Heart left ventricle (tissue), 13 donors: ENCODE measurements around the gene MPHOSPH6.

ENCODE experiments used
- POLR2A ChIP-seq, 2 donors: fragments of 450-650 bp; IDR thresholded peaks; one replicate each; pipeline ENCODE4 v1.6.1; 2017; ENCODE audit warnings: antibody characterized with exemption in 2 of 2, mild to moderate bottlenecking in 2 of 2, moderate library complexity in 2 of 2
- TF ChIP-seq, protein P1 (sequence below), 12 donors: fragments of 200-600 bp; sonication (generic) in 4 of 12; IDR thresholded peaks; one replicate each; pipeline versions ENCODE4 v1.5.0 to v1.8.0; 2018 to 2022; ENCODE audit warnings: antibody characterized with exemption in 12 of 12, mild to moderate bottlenecking in 5 of 12
- donor health status: ischemic (EF 13 %, LVEDD 7.1; RV severe dilation, severe dysfunction).
- donor health status: DM: no; HTN: yes; CAD: no.
- donor health status: DM: no; HTN: no; CAD: no.
- donor health status: ischemic (EF 25% LVEDD 6.9; RV normal size, moderate dysfunction).
- donor health status: ischemic (EF 25% LVEDD 5.7; RV mildly dilated, moderate dysfunction).
- donor health status: ischemic (EF 35%, LVEDD 5.7; RV mildly dilated, moderate dysfunction).
- donor health status: nonischemic (EF 11% LVEDD 7.7; RV severe dilation, severe dysfunction).
- donor health status: DM: yes; HTN: yes; CAD: no.
- donor health status: PGD.
- donor health status: ischemic (EF 29% LVEDD 5.4; RV normal size, mild dysfunction).
- donor health status: nonischemic (EF 23%, LVEDD 6.1; RV moderate dilation, normal function).

DNA sequence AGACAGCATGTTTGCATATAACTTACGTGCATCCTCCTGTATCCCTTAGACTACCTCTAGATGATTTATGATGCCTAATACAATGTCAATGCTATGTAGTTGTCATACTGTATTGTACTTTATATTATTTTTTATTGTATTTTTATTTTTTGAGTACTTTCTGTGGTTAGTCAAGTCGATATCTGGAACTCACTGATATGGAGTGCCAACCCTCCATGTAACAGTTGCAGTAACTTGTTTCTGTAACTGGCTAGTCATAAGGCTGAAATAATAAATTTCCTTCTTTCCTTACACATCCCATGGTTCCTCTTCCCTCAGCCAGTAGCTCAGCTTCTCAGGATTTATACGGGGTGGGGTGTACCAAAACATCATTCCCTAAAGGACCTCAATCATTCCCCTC is 23.5 kb downstream of the MPHOSPH6 start:
- TF ChIP-seq POLR2A (IDR thresholded peaks at IDR 0.05) = no peak
- TF ChIP-seq, protein P1, sequence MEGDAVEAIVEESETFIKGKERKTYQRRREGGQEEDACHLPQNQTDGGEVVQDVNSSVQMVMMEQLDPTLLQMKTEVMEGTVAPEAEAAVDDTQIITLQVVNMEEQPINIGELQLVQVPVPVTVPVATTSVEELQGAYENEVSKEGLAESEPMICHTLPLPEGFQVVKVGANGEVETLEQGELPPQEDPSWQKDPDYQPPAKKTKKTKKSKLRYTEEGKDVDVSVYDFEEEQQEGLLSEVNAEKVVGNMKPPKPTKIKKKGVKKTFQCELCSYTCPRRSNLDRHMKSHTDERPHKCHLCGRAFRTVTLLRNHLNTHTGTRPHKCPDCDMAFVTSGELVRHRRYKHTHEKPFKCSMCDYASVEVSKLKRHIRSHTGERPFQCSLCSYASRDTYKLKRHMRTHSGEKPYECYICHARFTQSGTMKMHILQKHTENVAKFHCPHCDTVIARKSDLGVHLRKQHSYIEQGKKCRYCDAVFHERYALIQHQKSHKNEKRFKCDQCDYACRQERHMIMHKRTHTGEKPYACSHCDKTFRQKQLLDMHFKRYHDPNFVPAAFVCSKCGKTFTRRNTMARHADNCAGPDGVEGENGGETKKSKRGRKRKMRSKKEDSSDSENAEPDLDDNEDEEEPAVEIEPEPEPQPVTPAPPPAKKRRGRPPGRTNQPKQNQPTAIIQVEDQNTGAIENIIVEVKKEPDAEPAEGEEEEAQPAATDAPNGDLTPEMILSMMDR (IDR thresholded peaks at IDR 0.05) = no peak
